GM13976 (cell line): ENCODE measurements around the gene ASTN2.
"Not testable (repeated sequence)": the region's sequence is repeated elsewhere in the genome, so short reads cannot be mapped to it uniquely, and the experiment has no call there.

Experiments
- DNase-seq: peaks from one replicate; pipeline ENCODE4 v3.0.0; 2012; ENCODE audit warnings: low spot score
- in situ Hi-C: fragments of 300-500 bp; cut with MboI; formaldehyde crosslinking; loops from one replicate; pipeline ENCODE4 v1.12.0; 2022; ENCODE audit warnings: low sequenced_read_pairs, mixed read lengths, inconsistent platforms; ENCODE audit not compliant: unreplicated experiment
- TF ChIP-seq, protein P1 (sequence below): IDR thresholded peaks from 2 replicates; pipeline ENCODE4 v1.5.1; 2012; ENCODE audit warnings: borderline replicate concordance, mild to moderate bottlenecking; ENCODE audit not compliant: insufficient read depth; ENCODE audit errors: extremely low read depth, missing control alignments, control extremely low read depth

ASTN2 gene

DNA sequence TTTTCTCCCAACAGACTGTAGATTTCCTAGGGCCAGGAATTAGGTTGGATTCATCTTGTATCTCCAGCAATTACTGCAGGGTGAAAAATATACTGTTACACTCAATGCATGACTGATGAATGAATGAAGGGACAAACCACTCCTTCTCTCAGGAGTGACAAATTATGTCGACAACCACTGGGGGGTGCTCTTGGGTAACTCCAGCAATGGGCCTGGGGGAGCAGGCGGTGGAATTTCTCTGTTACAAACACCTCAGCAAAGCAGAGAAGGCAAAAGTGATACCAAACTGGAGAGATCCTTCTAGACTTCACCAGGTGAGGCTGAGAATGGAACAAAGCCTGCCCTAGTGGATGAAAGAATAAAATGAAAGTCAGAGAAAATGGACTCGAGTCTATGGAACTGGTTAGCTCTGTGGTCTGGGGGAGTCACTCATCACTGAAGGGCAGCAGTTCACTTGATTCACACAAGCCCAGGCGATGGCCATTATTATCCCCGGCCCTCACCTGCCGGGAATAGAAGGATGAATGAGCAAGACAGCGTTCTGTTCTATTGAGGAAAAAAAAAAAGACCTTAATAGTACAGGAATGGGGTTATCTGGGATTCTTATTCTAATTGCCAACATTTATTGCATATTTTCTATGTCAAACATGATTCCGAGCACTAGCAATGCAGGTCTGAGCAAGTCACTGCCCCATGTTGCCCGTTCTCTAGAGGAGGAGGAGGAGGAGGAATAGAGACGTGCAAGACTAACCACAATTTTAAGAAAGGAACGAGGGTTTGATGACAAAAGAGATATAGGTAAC lies 341.1 kb downstream of the ASTN2 start:
- TF ChIP-seq, protein P1, sequence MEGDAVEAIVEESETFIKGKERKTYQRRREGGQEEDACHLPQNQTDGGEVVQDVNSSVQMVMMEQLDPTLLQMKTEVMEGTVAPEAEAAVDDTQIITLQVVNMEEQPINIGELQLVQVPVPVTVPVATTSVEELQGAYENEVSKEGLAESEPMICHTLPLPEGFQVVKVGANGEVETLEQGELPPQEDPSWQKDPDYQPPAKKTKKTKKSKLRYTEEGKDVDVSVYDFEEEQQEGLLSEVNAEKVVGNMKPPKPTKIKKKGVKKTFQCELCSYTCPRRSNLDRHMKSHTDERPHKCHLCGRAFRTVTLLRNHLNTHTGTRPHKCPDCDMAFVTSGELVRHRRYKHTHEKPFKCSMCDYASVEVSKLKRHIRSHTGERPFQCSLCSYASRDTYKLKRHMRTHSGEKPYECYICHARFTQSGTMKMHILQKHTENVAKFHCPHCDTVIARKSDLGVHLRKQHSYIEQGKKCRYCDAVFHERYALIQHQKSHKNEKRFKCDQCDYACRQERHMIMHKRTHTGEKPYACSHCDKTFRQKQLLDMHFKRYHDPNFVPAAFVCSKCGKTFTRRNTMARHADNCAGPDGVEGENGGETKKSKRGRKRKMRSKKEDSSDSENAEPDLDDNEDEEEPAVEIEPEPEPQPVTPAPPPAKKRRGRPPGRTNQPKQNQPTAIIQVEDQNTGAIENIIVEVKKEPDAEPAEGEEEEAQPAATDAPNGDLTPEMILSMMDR, result peak; percentile 34
- in situ Hi-C loops, result no loop called here
- DNase-seq, result peak; percentile 59

DNA sequence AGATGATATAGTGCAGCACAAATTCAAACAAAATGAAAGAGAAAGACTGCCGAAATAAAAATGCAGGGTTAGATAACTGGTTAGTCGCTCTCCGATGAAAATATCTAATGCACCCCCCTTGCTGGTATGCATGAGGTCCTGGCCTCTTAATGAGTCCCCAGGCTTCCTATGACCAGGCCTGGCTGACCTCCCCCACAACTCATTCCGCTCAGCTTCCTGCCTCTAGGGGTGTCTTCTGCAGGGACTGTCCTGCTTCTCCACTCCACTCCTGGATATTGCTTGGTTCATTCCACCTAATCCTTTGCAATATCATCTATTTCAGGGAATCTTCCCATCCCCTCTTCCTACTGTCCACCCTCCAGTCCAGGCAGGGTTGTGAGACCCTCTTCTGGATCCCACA lies 341.8 kb downstream of the ASTN2 start:
- TF ChIP-seq, protein P1, result no peak
- no peak for DNase-seq
- in situ Hi-C loops, result no loop called here

DNA sequence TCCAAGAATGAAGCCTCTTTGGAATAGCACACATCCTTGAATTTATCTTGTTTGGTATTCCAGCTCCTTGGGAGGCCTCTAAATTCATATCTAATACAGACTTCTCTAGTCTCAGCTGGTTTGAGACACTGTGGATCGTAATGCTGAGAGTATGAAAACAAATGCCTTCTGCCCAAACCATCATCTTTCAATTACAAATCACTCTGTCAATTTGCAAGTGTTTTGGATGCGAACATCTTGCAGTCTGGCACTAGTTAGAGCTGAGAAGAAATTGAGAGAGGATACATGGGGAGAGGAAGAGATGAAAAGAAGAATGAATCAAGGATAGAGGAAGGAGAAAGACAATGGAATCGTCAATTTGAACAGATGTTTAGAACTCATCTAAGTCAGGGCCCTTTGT lies 342.6 kb downstream of the ASTN2 start:
- TF ChIP-seq, protein P1, result no peak
- in situ Hi-C loops, result no loop called here
- peak; percentile 4 for DNase-seq

DNA sequence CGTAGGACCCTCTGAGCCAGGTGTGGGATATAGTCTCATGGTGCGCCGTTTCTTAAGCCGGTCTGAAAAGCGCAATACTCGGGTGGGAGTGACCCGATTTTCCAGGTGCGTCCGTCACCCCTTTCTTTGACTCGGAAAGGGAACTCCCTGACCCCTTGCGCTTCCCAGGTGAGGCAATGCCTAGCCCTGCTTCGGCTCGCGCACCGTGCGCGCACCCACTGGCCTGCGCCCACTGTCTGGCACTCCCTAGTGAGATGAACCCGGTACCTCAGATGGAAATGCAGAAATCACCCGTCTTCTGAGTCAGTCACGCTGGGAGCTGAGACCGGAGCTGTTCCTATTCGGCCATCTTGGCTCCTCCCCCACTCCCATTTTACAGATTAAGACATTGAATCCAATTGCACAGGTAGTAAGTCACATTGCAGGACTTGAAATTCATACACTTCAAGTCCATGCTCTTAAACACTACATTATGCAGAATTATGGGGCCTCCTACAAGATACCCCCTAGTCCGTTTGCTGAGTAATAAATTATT lies 343.1 kb downstream of the ASTN2 start:
- in situ Hi-C loops, DNase-seq: not testable (repeated sequence)

DNA sequence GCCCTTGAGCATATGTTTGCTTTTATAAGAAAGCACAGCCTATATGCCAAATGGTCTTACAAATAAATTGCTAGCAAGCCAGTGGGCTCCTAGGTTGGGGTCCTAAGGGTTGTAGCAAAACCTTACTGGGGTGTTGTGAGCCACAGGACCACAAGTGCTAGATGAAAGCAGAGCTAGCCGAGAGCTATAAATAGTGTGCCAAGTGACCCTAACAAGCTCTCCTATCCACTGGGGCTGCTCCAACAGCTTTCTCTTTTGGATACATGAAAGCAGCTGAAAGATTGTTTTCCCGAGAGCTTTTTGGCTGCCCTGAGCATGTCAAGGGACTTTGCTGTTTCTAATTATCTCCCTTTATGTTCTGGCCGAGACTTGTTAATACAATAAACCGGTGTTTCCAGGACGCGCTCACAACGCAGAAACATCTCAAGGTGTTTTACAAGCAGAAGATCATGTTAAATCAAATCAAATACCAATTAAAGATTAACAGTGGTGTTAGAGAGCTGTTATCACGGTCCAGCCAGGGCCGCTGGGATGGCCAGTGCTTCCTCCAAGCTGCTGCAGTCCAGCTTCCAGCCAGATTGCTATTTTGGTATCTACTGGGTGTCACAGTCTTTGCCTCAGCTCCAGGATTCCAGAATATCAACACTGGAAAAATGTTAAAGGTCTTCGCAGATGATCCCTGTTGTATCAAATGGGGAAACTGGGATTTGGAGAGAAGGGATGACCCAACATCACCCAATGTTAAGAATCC lies 351.0 kb downstream of the ASTN2 start:
- TF ChIP-seq, protein P1, result no peak
- no peak for DNase-seq
- in situ Hi-C loops, result no loop called here

DNA sequence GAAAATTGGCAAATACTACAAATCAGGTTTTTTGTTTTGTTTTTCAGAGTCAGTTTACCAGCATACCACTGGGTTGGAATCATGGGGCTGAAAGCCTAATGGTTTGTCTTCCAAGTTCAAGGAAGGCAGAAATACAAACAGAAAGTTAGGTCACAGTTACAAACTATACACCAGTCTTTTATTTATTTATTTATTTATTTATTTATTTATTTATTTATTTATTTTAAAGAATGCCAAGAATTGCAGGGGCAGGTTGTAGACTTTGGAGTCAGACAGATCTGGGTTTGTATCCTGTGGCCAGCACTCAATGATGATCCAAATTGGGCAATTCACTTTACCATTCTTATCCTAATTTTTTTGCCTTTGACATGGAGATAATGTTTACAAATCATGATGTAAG lies 353.9 kb downstream of the ASTN2 start:
- in situ Hi-C loops, result no loop called here
- no peak for DNase-seq
- TF ChIP-seq, protein P1, result no peak

DNA sequence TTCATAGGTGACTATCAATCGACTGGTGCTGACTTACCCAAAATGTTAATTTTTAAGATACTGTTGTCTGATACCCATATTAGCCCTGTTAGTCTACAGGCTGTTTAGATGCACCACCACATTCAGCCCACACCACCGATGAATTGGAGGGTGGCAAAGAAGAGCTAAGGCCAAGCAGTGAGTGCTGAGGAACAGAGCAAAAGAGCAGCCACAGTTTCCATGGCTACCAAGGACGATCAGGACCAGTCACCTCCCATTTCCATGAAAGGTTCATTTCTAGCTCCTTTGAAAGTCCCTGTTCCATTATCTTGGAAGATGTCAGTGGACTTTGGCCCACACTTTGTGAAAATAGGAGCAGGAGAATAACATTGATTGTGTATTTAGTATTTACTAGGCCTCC lies 364.9 kb downstream of the ASTN2 start:
- TF ChIP-seq, protein P1, result no peak
- DNase-seq, result no peak
- in situ Hi-C loops, result no loop called here
